MCF 10A (cell line): Measurements from ENCODE around the gene TTC31. TPM values are rescaled to one million over a fixed set of nuclear protein-coding genes. Genes with fewer than 3 reads are reported as not detected.
A peak's percentile ranks its signal among the peaks of the same experiment; 100 is the strongest.

ENCODE experiments used
- BruUV-seq: library from RNA; stranded (reverse); fragments of 400-500 nt; replicated peaks from 2 replicates; lab custom pipeline; 2021; lab: Mats Ljungman, UMichigan
- CTCF ChIA-PET: fragments of 300-600 bp; sonication (Branson Sonifier 250); formaldehyde crosslinking; extraction: SDS; loops from one replicate; lab custom pipeline; 2021; ENCODE audit warnings: antibody characterized with exemption, inconsistent platforms; lab: Yijun Ruan, JAX
- POLR2A ChIA-PET: fragments of 300-600, 350-650 bp; sonication (Branson Sonifier 250); formaldehyde crosslinking; extraction: SDS; loops from one replicate; lab custom pipeline; 2020; ENCODE audit warnings: antibody characterized with exemption, inconsistent platforms; lab: Yijun Ruan, JAX
- DNase-seq: peaks from one replicate; pipeline ENCODE4 v3.0.0-alpha.2; 2018; ENCODE audit not compliant: unreplicated experiment
- H3K27ac Mint-ChIP-seq: one replicate; pipeline ENCODE4 v1.8.0; 2022; ENCODE audit warnings: mild to moderate bottlenecking, low read depth, mixed read lengths; ENCODE audit not compliant: unreplicated experiment
- H3K27me3 Mint-ChIP-seq: one replicate; pipeline ENCODE4 v1.8.0; 2022; ENCODE audit warnings: mixed read lengths; ENCODE audit not compliant: insufficient read depth, unreplicated experiment
- H3K36me3 Mint-ChIP-seq: one replicate; pipeline ENCODE4 v1.8.0; 2022; ENCODE audit warnings: mild to moderate bottlenecking, moderate library complexity, mixed read lengths; ENCODE audit not compliant: insufficient read depth, unreplicated experiment
- H3K4me1 Mint-ChIP-seq: one replicate; pipeline ENCODE4 v1.8.0; 2022; ENCODE audit warnings: mixed read lengths; ENCODE audit not compliant: insufficient read depth, unreplicated experiment
- H3K4me3 Mint-ChIP-seq: one replicate; pipeline ENCODE4 v1.8.0; 2022; ENCODE audit warnings: mild to moderate bottlenecking, moderate library complexity, mixed read lengths; ENCODE audit not compliant: unreplicated experiment
- H3K9me3 Mint-ChIP-seq: one replicate; pipeline ENCODE4 v1.8.0; 2022; ENCODE audit warnings: mixed read lengths; ENCODE audit not compliant: unreplicated experiment
- CTCF ChIP-seq: fragments of 200-600 bp; IDR thresholded peaks from one replicate; pipeline ENCODE4 v1.8.0; 2022; ENCODE audit warnings: antibody characterized with exemption, mild to moderate bottlenecking; ENCODE audit not compliant: unreplicated experiment
- intact Hi-C: fragments of 100-400 bp; cut with micrococcal nuclease; formaldehyde crosslinking; loops from 2 replicates; pipeline ENCODE4 v1.14.1; 2022
- total RNA-seq: library from RNA; stranded (reverse); gene quantifications from 2 replicates; pipeline ENCODE4 v1.2.3, GENCODE V29; 2022

TTC31 gene
- total RNA-seq, 1 experiment from 2014 or later: 17.6 TPM

DNA sequence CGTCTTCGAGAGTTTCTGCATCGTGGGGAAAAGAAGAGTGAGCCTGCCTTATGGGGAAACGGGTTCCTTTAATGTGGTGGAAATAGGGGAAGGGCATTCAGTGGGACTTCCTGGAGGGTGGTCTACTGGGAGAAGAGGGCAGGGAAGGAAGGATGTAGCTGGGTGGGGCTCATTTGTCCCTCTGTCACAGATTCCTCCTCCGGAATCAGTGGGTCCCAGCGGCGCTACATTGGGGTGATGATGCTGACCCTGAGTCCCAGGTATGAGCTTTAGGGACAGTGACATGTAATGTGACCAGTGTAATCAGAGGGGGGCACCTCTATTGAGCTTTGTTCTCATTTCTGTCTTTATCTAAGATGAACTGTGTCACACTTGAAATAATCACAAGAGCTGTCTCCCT is 48.8 kb downstream of the TTC31 start:
- DNase-seq: no peak
- H3K4me3 Mint-ChIP-seq: peak overlapping the region; percentile 24
- H3K27ac Mint-ChIP-seq: peak overlapping the region; percentile 20
- H3K36me3 Mint-ChIP-seq: peaks cover 14% of the 10 kb centered on the region
- ChIA-PET POLR2A (interaction anchor here (0.7 to 8.1 kb wide), 8 partner anchors 25 to 89 kb away, joined by 3 to 135 read pairs (median 4); partner anchors contain the start of genes CCDC142, PCGF1, TTC31 and WBP1), CTCF (interaction anchor here (0.5 to 7.3 kb wide), 18 partner anchors 11 to 91 kb away, joined by 3 to 80 read pairs (median 5); partner anchors contain the start of genes CCDC142, PCGF1 and TTC31)
- no peaks in the 10 kb centered on the region for H3K27me3 Mint-ChIP-seq
- H3K9me3 Mint-ChIP-seq: no peaks in the 10 kb centered on the region
- BruUV-seq: no TSS peak
- intact Hi-C loops: loop anchor here (1.0 to 5.0 kb wide), 3 partner anchors 48 to 194 kb away; partner anchors contain the start of gene TTC31
- peaks cover 32% of the 10 kb centered on the region for H3K4me1 Mint-ChIP-seq
- no peak for TF ChIP-seq CTCF

GRCh38 chr2:74532222-74532621 is 49.3 kb downstream of the TTC31 start:
- H3K4me1 Mint-ChIP-seq: peaks cover 28% of the 10 kb centered on the region
- peak overlapping the region; percentile 20 for H3K27ac Mint-ChIP-seq
- POLR2A ChIA-PET: interaction anchor here (0.6 to 8.1 kb wide), 9 partner anchors 25 to 243 kb away, joined by 3 to 135 read pairs (median 4); partner anchors contain the start of genes CCDC142, PCGF1, TTC31 and WBP1

GRCh38 chr2:74533464-74533863 is 50.6 kb downstream of the TTC31 start:
- Mint-ChIP-seq H3K4me1 (peaks cover 19% of the 10 kb centered on the region), H3K4me3 (no peak overlapping the region), H3K36me3 (peaks cover 4% of the 10 kb centered on the region), H3K9me3 (no peaks in the 10 kb centered on the region), H3K27ac (no peak overlapping the region), H3K27me3 (no peaks in the 10 kb centered on the region)
- BruUV-seq: no TSS peak
- TF ChIP-seq CTCF: no peak
- intact Hi-C loops: loop anchor here (5.0 kb wide), 1 partner anchor 196 kb away; no protein-coding TSS in a partner anchor
- no peak for DNase-seq
- ChIA-PET POLR2A (interaction anchor here (4.7 to 8.1 kb wide), 2 partner anchors 27 to 54 kb away, joined by 34 to 135 read pairs; partner anchors contain the start of gene PCGF1), CTCF (interaction anchor here (0.6 to 3.8 kb wide), 12 partner anchors 12 to 78 kb away, joined by 3 to 71 read pairs (median 5); partner anchors contain the start of genes CCDC142 and TTC31)

More at GRCh38 chr2:74532222-74532621, 49.3 kb downstream of the TTC31 start:
- H3K36me3 Mint-ChIP-seq: peaks cover 9% of the 10 kb centered on the region
- H3K4me3 Mint-ChIP-seq: peak overlapping the region; percentile 24
- no peaks in the 10 kb centered on the region for H3K9me3 Mint-ChIP-seq
- intact Hi-C loops: loop anchor here (1.0 to 5.0 kb wide), 3 partner anchors 49 to 195 kb away; partner anchors contain the start of gene TTC31
- H3K27me3 Mint-ChIP-seq: no peaks in the 10 kb centered on the region
- CTCF ChIA-PET: interaction anchor here (0.5 to 7.3 kb wide), 20 partner anchors 10 to 170 kb away, joined by 3 to 80 read pairs (median 5); partner anchors contain the start of genes CCDC142, PCGF1 and TTC31
- BruUV-seq: no TSS peak
- peak; percentile 48 for DNase-seq
- peak; percentile 34 for TF ChIP-seq CTCF

- H3K27me3 Mint-ChIP-seq: no peaks in the 10 kb centered on the region
- no peak for TF ChIP-seq CTCF
- no peak overlapping the region for H3K4me3 Mint-ChIP-seq
- peaks cover under 1% of the 10 kb centered on the region for H3K36me3 Mint-ChIP-seq
- ChIA-PET POLR2A (no interaction called here), CTCF (interaction anchor here (0.7 to 1.5 kb wide), 5 partner anchors 11 to 54 kb away, joined by 3 to 8 read pairs (median 5); partner anchors contain the start of genes CCDC142 and TTC31)
- peaks cover 18% of the 10 kb centered on the region for H3K4me1 Mint-ChIP-seq
- BruUV-seq: no TSS peak
- no peaks in the 10 kb centered on the region for H3K9me3 Mint-ChIP-seq
- no peak overlapping the region for H3K27ac Mint-ChIP-seq
- DNase-seq: no peak
- intact Hi-C loops: loop anchor here (5.0 kb wide), 1 partner anchor 197 kb away; no protein-coding TSS in a partner anchor
These were observed 51.5 kb downstream of the TTC31 start for GRCh38 chr2:74534411-74534810.
